Measurements from ENCODE around the gene TXNDC8.

The TXNDC8 gene

DNA sequence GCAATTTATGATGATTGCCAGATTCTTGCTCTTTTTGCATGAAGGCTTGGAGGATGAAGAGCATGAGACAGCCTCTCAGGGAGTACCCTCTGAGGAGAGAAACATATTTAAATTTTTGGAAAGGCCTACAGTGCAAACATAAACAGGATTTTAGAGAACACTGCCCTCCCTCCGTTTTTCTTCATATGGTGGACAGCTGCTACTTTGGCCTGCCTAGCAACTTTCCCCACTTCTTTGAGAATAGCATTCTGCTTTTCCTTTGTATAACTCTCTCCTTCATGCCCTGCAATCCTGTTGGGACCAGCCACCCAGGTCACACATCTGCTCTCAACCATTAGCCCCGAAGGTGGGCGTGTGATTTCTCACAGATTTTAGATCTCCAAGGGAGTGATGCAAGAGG is 60.9 kb downstream of the TXNDC8 start:
- Mint-ChIP-seq H3K4me1 (ENCODE audit: low read depth) (peaks cover 12% of the 10 kb centered on the region), H3K36me3 (ENCODE audit: low read depth) (no peaks in the 10 kb centered on the region), H3K27me3 (peaks cover 11% of the 10 kb centered on the region), H3K27ac (no peak overlapping the region), H3K9me3 (no peaks in the 10 kb centered on the region), H3K4me3 (no peak overlapping the region)

DNA sequence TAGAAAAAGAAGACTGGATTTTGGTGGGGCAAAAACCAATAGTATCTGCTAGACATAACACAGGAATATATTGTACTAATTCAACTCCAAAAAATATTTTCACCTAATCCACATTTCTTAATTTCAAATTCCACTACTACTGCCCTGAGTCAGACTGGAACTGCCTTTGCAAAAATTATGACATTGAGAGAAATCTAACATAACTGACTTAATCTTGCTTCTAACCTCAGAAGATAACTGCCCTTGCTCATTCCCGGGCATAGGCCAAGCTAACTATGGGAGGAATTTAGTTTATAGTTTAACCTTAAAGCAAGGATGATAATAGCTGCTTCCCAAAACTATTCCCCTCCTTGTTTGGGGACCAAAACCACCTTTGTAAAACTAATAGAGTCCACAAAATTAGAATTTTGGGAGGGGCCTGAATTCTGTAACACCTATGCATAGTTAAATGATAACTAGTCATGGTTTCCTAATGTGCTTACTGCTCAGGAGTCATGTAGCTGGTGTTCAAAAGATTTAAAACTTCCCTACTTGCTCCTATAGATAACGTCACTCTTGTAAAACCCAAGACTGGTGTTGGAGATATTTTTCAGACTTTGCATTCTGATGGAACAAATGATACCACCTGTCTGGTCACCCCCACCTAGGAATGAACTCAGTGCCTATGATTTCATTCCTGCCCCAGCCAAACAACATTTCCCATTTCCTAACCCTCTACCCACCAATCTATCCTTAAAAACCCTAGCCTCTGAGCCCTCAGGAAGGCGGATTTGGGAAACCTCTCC is 67.3 kb downstream of the TXNDC8 start:
- H3K36me3 Mint-ChIP-seq (ENCODE audit: low read depth): no peaks in the 10 kb centered on the region

DNA sequence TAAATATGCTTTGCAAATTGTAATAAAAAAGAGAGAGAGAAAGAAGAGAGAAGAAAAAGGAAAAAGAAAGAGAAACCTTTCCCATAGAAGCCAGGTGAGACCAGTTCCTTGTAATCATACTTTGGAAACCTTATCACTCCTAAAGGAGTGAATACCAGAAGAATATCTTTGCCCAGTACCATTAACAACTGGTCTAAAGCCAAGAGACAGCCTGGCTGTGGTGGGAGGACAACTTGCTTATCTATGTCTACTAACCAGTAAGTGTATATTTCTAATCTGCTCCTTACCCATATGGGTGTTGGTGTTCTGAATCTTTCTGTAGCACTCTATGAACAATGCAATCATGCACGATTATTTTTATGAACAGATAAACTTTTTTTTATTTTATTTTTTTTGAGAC is 70.9 kb downstream of the TXNDC8 start:
- Mint-ChIP-seq H3K4me1 (ENCODE audit: low read depth) (no peaks in the 10 kb centered on the region), H3K27me3 (peaks cover 8% of the 10 kb centered on the region), H3K4me3 (no peak overlapping the region), H3K9me3 (no peaks in the 10 kb centered on the region), H3K27ac (no peak overlapping the region), H3K36me3 (ENCODE audit: low read depth) (no peaks in the 10 kb centered on the region)

More for the DNA sequence above, 67.3 kb downstream of the TXNDC8 start:
- no peaks in the 10 kb centered on the region for H3K4me1 Mint-ChIP-seq (ENCODE audit: low read depth)
- H3K27me3 Mint-ChIP-seq: peaks cover 7% of the 10 kb centered on the region
- no peak overlapping the region for H3K27ac Mint-ChIP-seq
- H3K9me3 Mint-ChIP-seq: no peaks in the 10 kb centered on the region
- H3K4me3 Mint-ChIP-seq: no peak overlapping the region

DNA sequence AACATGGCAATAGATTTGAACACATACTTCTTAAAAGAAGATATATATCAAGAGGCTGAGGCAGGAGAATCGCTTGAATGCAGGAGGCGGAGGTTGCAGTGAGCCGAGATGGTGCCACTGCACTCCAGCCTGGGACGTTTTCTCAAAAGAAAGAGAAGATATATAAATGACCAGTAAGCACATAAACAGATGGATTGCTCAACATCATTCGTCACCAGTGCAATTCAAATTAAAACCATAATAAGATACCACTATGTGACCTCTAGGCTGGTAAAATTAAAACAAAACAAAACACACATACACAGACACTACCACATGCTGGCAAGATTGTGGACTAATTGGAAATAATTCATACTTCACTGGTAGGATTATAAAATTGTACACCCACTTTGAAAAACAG is 76.0 kb downstream of the TXNDC8 start:
- Mint-ChIP-seq H3K27me3 (peaks cover 8% of the 10 kb centered on the region), H3K36me3 (ENCODE audit: low read depth) (no peaks in the 10 kb centered on the region), H3K4me3 (no peak overlapping the region), H3K4me1 (ENCODE audit: low read depth) (peaks cover 28% of the 10 kb centered on the region), H3K27ac (no peak overlapping the region), H3K9me3 (no peaks in the 10 kb centered on the region)

DNA sequence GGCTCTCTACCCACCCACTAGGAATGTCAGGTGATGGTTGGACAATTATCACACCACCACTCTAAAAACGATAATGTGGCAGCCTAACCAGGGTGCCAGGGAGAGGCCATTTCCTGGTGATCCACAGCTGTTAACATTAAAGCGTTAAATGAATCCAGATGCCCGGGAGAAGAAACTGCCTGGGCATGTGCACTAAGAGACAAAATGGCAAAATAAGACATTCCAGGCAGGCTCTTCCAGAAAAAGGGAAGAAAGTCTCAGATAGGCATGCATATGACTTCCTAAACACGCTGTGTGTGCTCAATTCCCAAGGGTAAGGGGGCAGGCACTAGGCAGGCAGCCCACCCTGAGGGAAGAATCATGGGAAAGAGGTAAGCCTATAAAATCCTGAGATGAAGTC is 76.8 kb downstream of the TXNDC8 start:
- Mint-ChIP-seq H3K27ac (no peak overlapping the region), H3K27me3 (peaks cover 8% of the 10 kb centered on the region), H3K9me3 (no peaks in the 10 kb centered on the region), H3K4me1 (ENCODE audit: low read depth) (peaks cover 28% of the 10 kb centered on the region), H3K4me3 (no peak overlapping the region), H3K36me3 (ENCODE audit: low read depth) (peaks cover 4% of the 10 kb centered on the region)

DNA sequence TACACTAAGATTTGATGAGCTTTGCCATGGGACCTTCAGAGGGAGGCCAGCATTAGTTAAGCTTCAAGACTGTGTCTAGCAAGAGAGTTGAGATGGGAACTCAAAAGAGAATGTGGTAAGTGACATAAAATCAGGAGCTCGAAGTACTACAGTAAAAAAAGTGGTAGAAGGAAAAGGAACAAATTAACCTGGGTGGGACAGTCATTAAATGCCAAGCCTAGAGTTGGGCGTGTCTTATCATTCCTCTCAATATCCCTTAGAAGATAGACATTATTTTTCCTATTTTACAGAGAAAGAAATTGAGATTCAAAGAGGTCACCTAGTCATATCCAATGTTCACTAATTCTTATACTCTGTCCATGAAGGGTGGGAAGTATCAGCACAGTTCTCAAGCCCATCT is 78.1 kb downstream of the TXNDC8 start:
- Mint-ChIP-seq H3K4me3 (no peak overlapping the region), H3K27ac (peak overlapping the region; percentile 72), H3K4me1 (ENCODE audit: low read depth) (peaks cover 33% of the 10 kb centered on the region), H3K27me3 (peaks cover 7% of the 10 kb centered on the region), H3K36me3 (ENCODE audit: low read depth) (peaks cover 13% of the 10 kb centered on the region), H3K9me3 (no peaks in the 10 kb centered on the region)

DNA sequence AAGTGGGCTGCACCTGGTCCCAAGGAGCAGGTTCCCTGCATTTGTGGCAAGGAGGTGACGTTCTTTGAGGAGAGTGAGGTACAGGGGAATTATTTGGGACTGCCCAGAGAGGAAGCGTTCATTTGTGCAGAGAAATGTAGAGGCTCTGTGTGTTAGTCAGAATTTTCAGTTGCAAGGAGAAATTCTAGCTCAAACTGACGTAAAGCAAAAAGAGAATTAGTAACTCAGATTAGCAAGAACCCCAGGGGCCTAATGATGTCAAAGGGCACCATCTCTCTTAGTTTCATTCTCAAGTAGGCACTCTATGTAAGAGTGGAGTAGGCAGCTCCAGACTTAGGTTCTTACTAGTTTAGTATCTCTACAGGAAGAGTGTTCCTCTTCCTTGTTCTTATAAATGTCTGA is 79.0 kb downstream of the TXNDC8 start:
- H3K4me1 Mint-ChIP-seq (ENCODE audit: low read depth): peaks cover 41% of the 10 kb centered on the region
- peak overlapping the region; percentile 27 for H3K4me3 Mint-ChIP-seq
- H3K27me3 Mint-ChIP-seq: peaks cover 4% of the 10 kb centered on the region
- H3K36me3 Mint-ChIP-seq (ENCODE audit: low read depth): peaks cover 21% of the 10 kb centered on the region
- no peaks in the 10 kb centered on the region for H3K9me3 Mint-ChIP-seq
- peak overlapping the region; percentile 72 for H3K27ac Mint-ChIP-seq

DNA sequence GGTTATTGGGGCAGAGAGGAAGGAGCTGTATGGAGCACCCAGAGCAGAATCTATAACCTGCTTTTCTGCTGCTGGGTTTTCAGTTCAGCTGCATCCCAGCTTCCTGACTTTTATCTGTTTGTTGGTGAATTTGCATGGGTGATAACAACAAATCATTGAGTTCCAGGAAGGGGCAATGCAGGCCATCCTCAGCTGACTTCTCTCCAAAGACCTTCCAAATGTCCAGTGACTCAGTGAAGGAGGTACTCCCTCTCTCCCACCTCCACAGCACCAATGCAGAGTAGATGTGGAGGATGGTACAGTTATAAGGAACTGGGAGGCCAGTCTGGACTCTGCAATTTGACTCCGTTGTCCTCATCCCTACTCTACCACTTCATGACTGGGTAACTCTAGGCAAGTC is 79.7 kb downstream of the TXNDC8 start:
- Mint-ChIP-seq H3K9me3 (no peaks in the 10 kb centered on the region), H3K27me3 (peaks cover 4% of the 10 kb centered on the region), H3K4me1 (ENCODE audit: low read depth) (peaks cover 49% of the 10 kb centered on the region), H3K4me3 (peak overlapping the region; percentile 99), H3K27ac (peak overlapping the region; percentile 100), H3K36me3 (ENCODE audit: low read depth) (peaks cover 28% of the 10 kb centered on the region)

DNA sequence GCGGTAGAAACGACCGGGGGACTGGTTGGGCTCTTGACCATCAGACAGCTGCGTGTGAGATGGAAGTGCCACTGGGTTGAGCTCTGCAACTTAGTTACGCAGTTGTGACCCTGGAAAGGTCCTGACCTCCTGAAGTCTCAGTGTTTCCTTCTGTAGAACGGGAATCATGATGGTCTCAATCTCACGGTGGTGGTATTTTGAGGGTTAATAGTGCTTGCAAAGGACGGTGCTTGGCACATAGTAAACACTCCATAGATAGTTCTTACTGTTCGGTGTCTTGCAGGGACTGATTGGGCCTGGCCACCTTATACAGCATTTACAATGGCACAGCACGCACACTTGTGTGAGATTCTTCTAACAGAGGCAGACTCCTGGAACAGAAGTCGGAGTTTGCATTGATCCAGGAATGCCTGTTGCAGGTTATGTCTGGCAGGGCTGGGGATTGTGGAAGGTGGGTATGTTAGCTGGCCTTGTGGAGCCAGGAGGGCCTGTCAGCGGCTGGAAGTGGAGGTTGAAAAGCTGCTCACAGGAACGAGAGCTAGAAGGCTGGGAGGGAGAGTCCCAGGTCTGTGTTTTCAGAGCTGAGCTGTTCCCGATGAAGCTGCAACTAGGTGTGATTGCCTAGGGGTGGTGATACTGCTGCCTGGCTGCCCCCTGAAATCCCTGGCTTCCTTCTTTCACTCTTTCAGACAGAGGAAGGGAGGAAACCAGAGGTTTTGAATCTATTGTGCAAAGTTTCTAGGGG is 80.4 kb downstream of the TXNDC8 start:
- peaks cover 4% of the 10 kb centered on the region for H3K27me3 Mint-ChIP-seq
- H3K27ac Mint-ChIP-seq: peak overlapping the region; percentile 100
- H3K36me3 Mint-ChIP-seq (ENCODE audit: low read depth): peaks cover 35% of the 10 kb centered on the region
- H3K9me3 Mint-ChIP-seq: no peaks in the 10 kb centered on the region
- H3K4me3 Mint-ChIP-seq: peak overlapping the region; percentile 99
- peaks cover 56% of the 10 kb centered on the region for H3K4me1 Mint-ChIP-seq (ENCODE audit: low read depth)

DNA sequence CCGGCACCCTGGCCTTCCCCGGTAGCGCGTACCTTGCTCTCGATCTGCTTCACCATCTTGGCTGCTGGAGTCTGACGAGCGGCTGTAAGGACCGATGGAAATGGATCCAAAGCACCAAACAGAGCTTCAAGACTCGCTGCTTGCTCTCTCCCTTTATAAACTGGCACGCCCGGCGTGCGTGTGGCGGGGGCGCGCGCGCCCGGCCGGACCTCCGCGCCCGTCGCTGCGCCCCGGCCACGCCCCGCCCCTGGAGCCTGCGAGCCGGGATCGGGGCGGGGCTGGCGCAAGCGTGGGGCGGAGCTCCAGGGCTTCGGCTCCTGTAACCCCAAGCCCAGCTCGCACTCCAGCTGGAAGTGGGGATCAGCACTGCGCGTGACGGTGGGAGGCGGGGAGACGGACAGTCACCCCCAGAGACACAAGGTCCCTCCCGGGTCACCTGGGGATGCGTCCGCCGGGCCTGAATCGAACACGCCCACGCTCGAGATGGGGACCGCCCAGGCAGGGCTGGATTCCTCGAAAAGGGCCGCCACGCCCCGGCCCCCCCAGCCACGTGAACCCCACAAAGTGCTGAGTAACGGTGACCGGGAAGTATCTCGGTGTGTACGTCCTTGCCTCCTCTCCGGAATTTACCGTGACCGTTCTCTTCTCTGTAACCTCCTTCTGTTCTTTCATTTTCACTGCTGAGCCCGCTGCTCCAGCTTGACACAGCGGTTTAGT is 81.1 kb downstream of the TXNDC8 start, which contains the start of gene TXN:
TXN (minus strand) TSS at position 128 of the 717 bp plus-strand sequence; CDS start at position 56, 72 bp downstream.
- peak within 1 kb of the TSS; percentile 100 for H3K27ac Mint-ChIP-seq
- no peaks in the 10 kb centered on the region for H3K9me3 Mint-ChIP-seq
- peaks cover under 1% of the 10 kb centered on the region for H3K27me3 Mint-ChIP-seq
- H3K4me3 Mint-ChIP-seq: peak within 1 kb of the TSS; percentile 99
- peaks cover 41% of the 10 kb centered on the region for H3K36me3 Mint-ChIP-seq (ENCODE audit: low read depth)
- peaks cover 63% of the 10 kb centered on the region for H3K4me1 Mint-ChIP-seq (ENCODE audit: low read depth)

DNA sequence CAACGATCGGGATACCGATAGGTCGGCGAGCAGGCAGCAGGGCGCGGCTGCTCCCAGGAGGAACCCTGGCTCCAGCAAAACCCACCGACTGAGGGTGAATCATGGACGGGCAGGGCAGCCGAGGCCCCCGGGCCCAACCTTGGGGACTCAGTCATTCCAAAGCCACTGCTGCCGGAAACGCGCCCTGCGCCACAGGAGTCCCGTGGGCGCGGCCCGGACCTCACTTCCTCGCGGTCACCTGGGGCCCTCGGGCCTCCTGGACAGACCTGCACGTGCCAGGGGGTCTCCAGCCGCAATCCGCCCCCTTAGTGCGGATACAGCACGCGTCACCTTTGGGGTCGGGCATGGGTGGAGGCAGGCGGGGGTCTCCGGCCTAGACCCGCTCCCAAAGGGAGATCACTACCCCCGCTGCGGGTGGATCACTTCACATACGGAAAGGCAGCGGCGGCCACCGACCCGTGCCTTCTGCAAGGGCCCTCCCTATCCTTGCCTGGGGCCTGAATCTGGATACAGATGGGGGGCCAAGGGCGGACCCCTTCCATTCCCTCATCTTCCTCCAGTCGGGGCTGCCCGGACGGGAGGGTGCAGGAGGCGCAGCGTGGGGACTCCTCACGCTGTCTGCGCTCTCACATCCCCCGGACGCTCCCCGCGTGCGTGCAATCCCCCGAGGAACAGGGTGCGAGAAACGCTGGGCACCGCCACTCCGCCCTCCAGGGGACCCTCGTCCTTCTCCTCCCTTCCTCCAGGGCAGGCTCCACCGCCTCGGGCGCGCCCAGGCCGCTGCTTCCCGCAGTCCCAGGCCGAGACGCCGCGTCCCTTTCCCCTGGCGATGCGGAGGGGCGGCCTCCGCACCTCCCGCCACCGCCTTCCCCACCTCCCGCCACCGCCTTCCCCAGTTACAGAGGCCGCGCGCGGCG is 81.9 kb downstream of the TXNDC8 start:
- peaks cover 68% of the 10 kb centered on the region for H3K4me1 Mint-ChIP-seq (ENCODE audit: low read depth)
- no peaks in the 10 kb centered on the region for H3K27me3 Mint-ChIP-seq
- peak overlapping the region; percentile 100 for H3K27ac Mint-ChIP-seq
- H3K36me3 Mint-ChIP-seq (ENCODE audit: low read depth): peaks cover 47% of the 10 kb centered on the region
- H3K4me3 Mint-ChIP-seq: peak overlapping the region; percentile 99
- no peaks in the 10 kb centered on the region for H3K9me3 Mint-ChIP-seq

DNA sequence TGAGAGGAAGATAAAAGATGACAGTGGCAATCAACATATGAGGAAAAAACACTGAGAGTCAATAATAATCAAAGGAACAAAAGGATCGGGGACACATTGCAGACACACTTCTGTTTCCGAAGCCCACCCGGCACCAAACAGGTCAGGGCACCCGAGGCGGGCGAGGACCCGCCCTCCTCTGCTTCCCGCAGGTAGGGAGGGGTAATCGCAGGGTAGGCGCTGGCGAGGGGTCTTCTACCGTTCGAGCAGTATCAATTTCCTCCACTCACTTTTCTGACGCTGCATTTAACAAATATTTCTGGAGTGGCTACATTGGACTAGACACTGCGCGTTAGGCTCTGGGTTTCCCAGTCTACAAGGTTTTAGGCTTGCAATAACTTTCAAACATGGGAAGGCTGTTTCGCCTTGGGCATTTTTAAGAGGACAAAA is 82.6 kb downstream of the TXNDC8 start:
- Mint-ChIP-seq H3K9me3 (no peaks in the 10 kb centered on the region), H3K27ac (peak overlapping the region; percentile 100), H3K27me3 (no peaks in the 10 kb centered on the region), H3K4me3 (peak overlapping the region; percentile 99), H3K4me1 (ENCODE audit: low read depth) (peaks cover 68% of the 10 kb centered on the region), H3K36me3 (ENCODE audit: low read depth) (peaks cover 54% of the 10 kb centered on the region)

DNA sequence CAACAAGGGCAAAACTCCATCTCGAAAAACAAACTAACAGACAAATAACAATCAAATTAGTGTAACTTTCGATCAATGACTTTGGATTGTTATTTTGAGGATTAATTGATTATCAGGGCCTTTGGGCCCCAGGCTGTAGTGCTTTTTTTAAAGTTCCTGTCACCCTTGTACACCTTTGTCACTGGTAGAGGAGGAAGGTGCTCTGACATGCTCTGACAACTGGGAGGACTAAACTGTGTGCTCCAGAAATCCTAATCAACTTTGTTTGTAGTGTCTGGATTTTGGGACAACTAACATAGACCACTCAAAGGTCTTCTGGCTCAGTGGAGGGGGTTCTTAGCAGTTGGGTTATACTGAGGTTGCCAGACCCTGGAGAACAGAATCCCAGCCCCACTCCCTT is 83.2 kb downstream of the TXNDC8 start:
- H3K36me3 Mint-ChIP-seq (ENCODE audit: low read depth): peaks cover 60% of the 10 kb centered on the region
- no peaks in the 10 kb centered on the region for H3K9me3 Mint-ChIP-seq
- H3K4me1 Mint-ChIP-seq (ENCODE audit: low read depth): peaks cover 67% of the 10 kb centered on the region
- peak overlapping the region; percentile 100 for H3K27ac Mint-ChIP-seq
- H3K4me3 Mint-ChIP-seq: peak overlapping the region; percentile 99
- no peaks in the 10 kb centered on the region for H3K27me3 Mint-ChIP-seq
